Measurements from ENCODE around the gene OXCT2. TPM values are rescaled to one million over a fixed set of nuclear protein-coding genes. Genes with fewer than 3 reads are reported as not detected.

The OXCT2 gene
- total RNA-seq, 2 experiments from 2014 or later = not detected

DNA sequence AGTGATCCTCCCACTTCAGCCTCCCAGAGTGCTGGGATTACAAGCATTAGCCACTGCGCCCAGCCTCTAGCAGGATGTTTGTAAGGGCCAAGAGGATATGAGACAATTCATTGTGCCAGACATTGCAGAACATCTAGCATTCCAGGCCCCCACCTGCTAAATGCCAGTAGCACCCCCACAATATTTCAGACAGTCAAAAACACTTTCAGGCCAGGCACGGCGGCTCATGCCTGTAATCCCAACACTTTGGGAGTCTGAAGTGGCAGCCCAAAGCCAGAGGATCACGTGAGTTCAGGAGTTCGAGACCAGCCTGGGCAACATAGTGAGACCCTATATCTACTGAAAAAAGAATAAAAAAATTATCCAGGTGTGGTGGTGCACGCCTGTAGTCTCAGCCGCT is 19.6 kb downstream of the OXCT2 start:
- peaks cover 5% of the 10 kb centered on the region for H3K4me1 Mint-ChIP-seq (ENCODE audit: low read depth)
- Histone ChIP-seq H3K27me3 (ENCODE audit: control insufficient read depth in 1 of 2, insufficient read depth in 2 of 2, low read length in 2 of 2) (no peaks in the 10 kb centered on the region), H3K27ac (ENCODE audit: low read depth in 1 of 2, low read length in 2 of 2) (no peak overlapping the region), H3K4me1 (ENCODE audit: insufficient read depth, low read length) (no peaks in the 10 kb centered on the region), H3K4me3 (ENCODE audit: low read length) (no peak overlapping the region), H3K9me3 (ENCODE audit: control insufficient read depth in 1 of 2, insufficient read depth in 1 of 2, low read length in 2 of 2) (no peaks in the 10 kb centered on the region), H3K36me3 (ENCODE audit: insufficient read depth, low read length) (peaks cover 97% of the 10 kb centered on the region)
- ChIA-PET CTCF (no interaction called here), POLR2A (no interaction called here)
- H3K4me3 Mint-ChIP-seq = no peak overlapping the region
- intact Hi-C loops (cut with DNase I, micrococcal nuclease) = no loop called here
- DNase-seq (no peak), ATAC-seq (ENCODE audit: poor library complexity) (no peak)
- H3K36me3 Mint-ChIP-seq (ENCODE audit: low read depth) = peaks cover 97% of the 10 kb centered on the region
- TF ChIP-seq, protein P1, sequence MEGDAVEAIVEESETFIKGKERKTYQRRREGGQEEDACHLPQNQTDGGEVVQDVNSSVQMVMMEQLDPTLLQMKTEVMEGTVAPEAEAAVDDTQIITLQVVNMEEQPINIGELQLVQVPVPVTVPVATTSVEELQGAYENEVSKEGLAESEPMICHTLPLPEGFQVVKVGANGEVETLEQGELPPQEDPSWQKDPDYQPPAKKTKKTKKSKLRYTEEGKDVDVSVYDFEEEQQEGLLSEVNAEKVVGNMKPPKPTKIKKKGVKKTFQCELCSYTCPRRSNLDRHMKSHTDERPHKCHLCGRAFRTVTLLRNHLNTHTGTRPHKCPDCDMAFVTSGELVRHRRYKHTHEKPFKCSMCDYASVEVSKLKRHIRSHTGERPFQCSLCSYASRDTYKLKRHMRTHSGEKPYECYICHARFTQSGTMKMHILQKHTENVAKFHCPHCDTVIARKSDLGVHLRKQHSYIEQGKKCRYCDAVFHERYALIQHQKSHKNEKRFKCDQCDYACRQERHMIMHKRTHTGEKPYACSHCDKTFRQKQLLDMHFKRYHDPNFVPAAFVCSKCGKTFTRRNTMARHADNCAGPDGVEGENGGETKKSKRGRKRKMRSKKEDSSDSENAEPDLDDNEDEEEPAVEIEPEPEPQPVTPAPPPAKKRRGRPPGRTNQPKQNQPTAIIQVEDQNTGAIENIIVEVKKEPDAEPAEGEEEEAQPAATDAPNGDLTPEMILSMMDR (IDR thresholded peaks at IDR 0.05) = no peak
- H3K27me3 Mint-ChIP-seq = no peaks in the 10 kb centered on the region
- H3K27ac Mint-ChIP-seq = no peak overlapping the region
- no peaks in the 10 kb centered on the region for H3K9me3 Mint-ChIP-seq

- POLR2A ChIA-PET = no interaction called here
- H3K36me3 ChIP-seq (ENCODE audit: insufficient read depth, low read length) = peaks cover 97% of the 10 kb centered on the region
- Mint-ChIP-seq H3K36me3 (ENCODE audit: low read depth) (peaks cover 92% of the 10 kb centered on the region), H3K4me3 (no peak overlapping the region), H3K27me3 (no peaks in the 10 kb centered on the region), H3K27ac (no peak overlapping the region), H3K9me3 (no peaks in the 10 kb centered on the region), H3K4me1 (ENCODE audit: low read depth) (peaks cover 21% of the 10 kb centered on the region)
- H3K27ac ChIP-seq (ENCODE audit: low read depth in 1 of 2, low read length in 2 of 2) = no peak overlapping the region
- no peaks in the 10 kb centered on the region for H3K4me1 ChIP-seq (ENCODE audit: insufficient read depth, low read length)
- H3K27me3 ChIP-seq (ENCODE audit: control insufficient read depth in 1 of 2, insufficient read depth in 2 of 2, low read length in 2 of 2) = no peaks in the 10 kb centered on the region
- no peak overlapping the region for H3K4me3 ChIP-seq (ENCODE audit: low read length)
- TF ChIP-seq, protein P1 (IDR thresholded peaks at IDR 0.05) = no peak
- CTCF ChIA-PET = no interaction called here
- no peak for DNase-seq
- intact Hi-C loops (cut with DNase I, micrococcal nuclease) = no loop called here
- H3K9me3 ChIP-seq (ENCODE audit: control insufficient read depth in 1 of 2, insufficient read depth in 1 of 2, low read length in 2 of 2) = no peaks in the 10 kb centered on the region
- no peak for ATAC-seq (ENCODE audit: poor library complexity)
These were observed 26.0 kb downstream of the OXCT2 start for GRCh38 chr1:39745016-39745670.

GRCh38 chr1:39738622-39739366 is 32.4 kb downstream of the OXCT2 start, which contains the start of gene PPIE:
Gene PPIE (plus strand): TSS chr1:39738882. CDS start chr1:39738901, 19 bp downstream.
- POLR2A ChIA-PET = interaction anchor here (0.9 to 2.3 kb wide), 21 partner anchors 9 to 1879 kb away, joined by 3 to 28 read pairs (median 4); partner anchors contain the start of genes CITED4, HPCAL4, MTF1 and NFYC
- peak within 1 kb of the TSS; percentile 87 for H3K27ac Mint-ChIP-seq
- CTCF ChIA-PET = interaction anchor here (1.1 to 3.4 kb wide), 5 partner anchors 19 to 162 kb away, joined by 4 to 9 read pairs (median 5); partner anchors contain the start of gene PABPC4
- TF ChIP-seq, protein P1 (IDR thresholded peaks at IDR 0.05) = no peak
- Histone ChIP-seq H3K9me3 (ENCODE audit: control insufficient read depth in 1 of 2, insufficient read depth in 1 of 2, low read length in 2 of 2) (peaks cover 0 to 4% of the 10 kb centered on the region in 2 experiments), H3K4me3 (ENCODE audit: low read length) (peak within 1 kb of the TSS; percentile 96), H3K36me3 (ENCODE audit: insufficient read depth, low read length) (peaks cover 37% of the 10 kb centered on the region), H3K27me3 (ENCODE audit: control insufficient read depth in 1 of 2, insufficient read depth in 2 of 2, low read length in 2 of 2) (peaks cover 8 to 19% of the 10 kb centered on the region in 2 experiments), H3K4me1 (ENCODE audit: insufficient read depth, low read length) (peaks cover 21% of the 10 kb centered on the region), H3K27ac (ENCODE audit: low read depth in 1 of 2, low read length in 2 of 2) (peak within 1 kb of the TSS; percentile 71 to 81)
- H3K4me1 Mint-ChIP-seq (ENCODE audit: low read depth) = peaks cover 34% of the 10 kb centered on the region
- peaks cover 28% of the 10 kb centered on the region for H3K27me3 Mint-ChIP-seq
- H3K4me3 Mint-ChIP-seq = peak within 1 kb of the TSS; percentile 96
- DNase-seq (peak; percentile 89 to 97 (median 95)), ATAC-seq (ENCODE audit: poor library complexity) (peak; percentile 98)
- intact Hi-C loops (cut with DNase I, micrococcal nuclease) = loop anchor here in 1 of 2 experiments (5.0 kb wide), 1 partner anchor 299 kb away; no protein-coding TSS in a partner anchor
- peaks cover 51% of the 10 kb centered on the region for H3K36me3 Mint-ChIP-seq (ENCODE audit: low read depth)
- H3K9me3 Mint-ChIP-seq = no peaks in the 10 kb centered on the region

Data from CD4-positive, alpha-beta T cell (primary cell).